Osteocyte (in vitro differentiated cells): ENCODE data around the gene TNFSF13. TPM values are rescaled to one million over a fixed set of nuclear protein-coding genes. Genes with fewer than 3 reads are reported as not detected.
A peak's percentile ranks its signal among the peaks of the same experiment; 100 is the strongest.

Source experiments
- DNase-seq: peaks from one replicate; pipeline ENCODE4 v3.0.0; 2021; ENCODE audit warnings: mixed read lengths; ENCODE audit not compliant: unreplicated experiment; ENCODE audit errors: extremely low spot score
- H3K27ac Mint-ChIP-seq: one replicate; pipeline ENCODE4 v1.8.0; 2021; ENCODE audit warnings: mild to moderate bottlenecking, mixed read lengths; ENCODE audit not compliant: unreplicated experiment
- H3K27me3 Mint-ChIP-seq: one replicate; pipeline ENCODE4 v1.8.0; 2021; ENCODE audit warnings: mixed read lengths; ENCODE audit not compliant: unreplicated experiment
- H3K36me3 Mint-ChIP-seq: one replicate; pipeline ENCODE4 v1.8.0; 2021; ENCODE audit warnings: mixed read lengths; ENCODE audit not compliant: unreplicated experiment
- H3K4me1 Mint-ChIP-seq: one replicate; pipeline ENCODE4 v1.8.0; 2021; ENCODE audit warnings: mixed read lengths; ENCODE audit not compliant: unreplicated experiment
- H3K4me3 Mint-ChIP-seq: one replicate; pipeline ENCODE4 v1.8.0; 2021; ENCODE audit warnings: mild to moderate bottlenecking, moderate library complexity, mixed read lengths; ENCODE audit not compliant: unreplicated experiment
- H3K9me3 Mint-ChIP-seq: one replicate; pipeline ENCODE4 v1.8.0; 2021; ENCODE audit warnings: mixed read lengths; ENCODE audit not compliant: unreplicated experiment
- total RNA-seq: library from RNA; stranded (reverse); gene quantifications from 2 replicates; pipeline ENCODE4 v1.2.1, GENCODE V29; 2021
- TF ChIP-seq, protein P1 (sequence below): fragments of 200-600 bp; sonication (generic); IDR thresholded peaks from 2 replicates; pipeline ENCODE4 v1.5.0; 2021; ENCODE audit warnings: antibody characterized with exemption, mild to moderate bottlenecking, moderate library complexity

The TNFSF13 gene
- total RNA-seq, 1 donor from 2014 or later: 1.5 TPM

DNA sequence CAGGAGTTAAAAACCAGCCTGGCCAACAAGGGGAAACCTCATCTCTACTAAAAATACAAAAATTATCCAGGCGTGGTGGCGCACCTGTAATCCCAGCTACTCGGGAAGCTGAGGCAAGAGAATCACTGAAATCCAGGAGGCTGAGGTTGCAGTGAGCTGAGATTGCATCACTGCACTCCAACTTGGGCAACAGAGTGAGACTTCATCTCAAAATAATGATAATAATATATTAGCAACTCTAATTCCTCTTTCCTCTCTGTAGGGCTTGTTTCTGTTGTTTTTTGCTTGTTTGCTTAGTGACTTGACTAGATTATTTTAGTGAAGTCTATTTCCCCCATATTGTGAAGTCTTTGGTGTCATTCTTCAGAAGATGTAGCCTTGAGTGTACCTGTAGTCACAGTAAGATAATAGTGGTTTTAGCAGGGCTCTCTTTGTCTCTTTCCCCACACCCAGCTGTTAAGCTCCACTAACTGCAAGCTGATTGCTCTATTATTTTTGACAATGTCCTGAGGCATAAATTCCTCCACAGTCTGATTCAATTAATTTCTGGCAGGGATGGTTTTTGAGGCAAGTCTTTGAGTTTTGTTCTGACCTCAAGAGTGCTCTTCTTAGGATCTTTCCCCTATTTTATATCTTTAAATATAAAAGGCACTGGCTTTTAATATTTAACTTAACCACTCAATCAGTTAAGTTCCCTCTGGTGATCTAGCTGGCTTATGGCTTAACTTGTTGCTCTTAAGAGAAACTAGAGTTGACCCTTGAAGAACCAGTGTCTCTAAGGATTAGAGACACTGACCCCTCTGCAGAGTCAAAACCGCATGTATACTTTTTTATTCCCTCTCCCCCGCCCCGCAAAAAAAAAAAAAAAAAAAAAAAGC lies 28.3 kb upstream of the TNFSF13 start:
- H3K9me3 Mint-ChIP-seq: no peaks in the 10 kb centered on the region
- DNase-seq: no peak
- TF ChIP-seq, protein P1, sequence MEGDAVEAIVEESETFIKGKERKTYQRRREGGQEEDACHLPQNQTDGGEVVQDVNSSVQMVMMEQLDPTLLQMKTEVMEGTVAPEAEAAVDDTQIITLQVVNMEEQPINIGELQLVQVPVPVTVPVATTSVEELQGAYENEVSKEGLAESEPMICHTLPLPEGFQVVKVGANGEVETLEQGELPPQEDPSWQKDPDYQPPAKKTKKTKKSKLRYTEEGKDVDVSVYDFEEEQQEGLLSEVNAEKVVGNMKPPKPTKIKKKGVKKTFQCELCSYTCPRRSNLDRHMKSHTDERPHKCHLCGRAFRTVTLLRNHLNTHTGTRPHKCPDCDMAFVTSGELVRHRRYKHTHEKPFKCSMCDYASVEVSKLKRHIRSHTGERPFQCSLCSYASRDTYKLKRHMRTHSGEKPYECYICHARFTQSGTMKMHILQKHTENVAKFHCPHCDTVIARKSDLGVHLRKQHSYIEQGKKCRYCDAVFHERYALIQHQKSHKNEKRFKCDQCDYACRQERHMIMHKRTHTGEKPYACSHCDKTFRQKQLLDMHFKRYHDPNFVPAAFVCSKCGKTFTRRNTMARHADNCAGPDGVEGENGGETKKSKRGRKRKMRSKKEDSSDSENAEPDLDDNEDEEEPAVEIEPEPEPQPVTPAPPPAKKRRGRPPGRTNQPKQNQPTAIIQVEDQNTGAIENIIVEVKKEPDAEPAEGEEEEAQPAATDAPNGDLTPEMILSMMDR: no peak
- H3K27ac Mint-ChIP-seq: peak overlapping the region; percentile 67
- H3K36me3 Mint-ChIP-seq: peaks cover 3% of the 10 kb centered on the region
- peaks cover 11% of the 10 kb centered on the region for H3K4me1 Mint-ChIP-seq
- H3K4me3 Mint-ChIP-seq: no peak overlapping the region
- peaks cover 1% of the 10 kb centered on the region for H3K27me3 Mint-ChIP-seq

GRCh38 chr17:7538050-7538449 lies 20.5 kb upstream of the TNFSF13 start:
- no peak overlapping the region for H3K27ac Mint-ChIP-seq
- no peak overlapping the region for H3K4me3 Mint-ChIP-seq
- H3K4me1 Mint-ChIP-seq: no peaks in the 10 kb centered on the region
- TF ChIP-seq, protein P1: no peak
- peaks cover 5% of the 10 kb centered on the region for H3K9me3 Mint-ChIP-seq
- DNase-seq: no peak
- no peaks in the 10 kb centered on the region for H3K36me3 Mint-ChIP-seq
- peaks cover 5% of the 10 kb centered on the region for H3K27me3 Mint-ChIP-seq

- DNase-seq: no peak
- no peak overlapping the region for H3K4me3 Mint-ChIP-seq
- no peaks in the 10 kb centered on the region for H3K36me3 Mint-ChIP-seq
- H3K27ac Mint-ChIP-seq: no peak overlapping the region
- H3K9me3 Mint-ChIP-seq: peaks cover 5% of the 10 kb centered on the region
- TF ChIP-seq, protein P1: no peak
- H3K4me1 Mint-ChIP-seq: no peaks in the 10 kb centered on the region
- peaks cover 15% of the 10 kb centered on the region for H3K27me3 Mint-ChIP-seq
Measured at GRCh38 chr17:7538891-7539545, 19.5 kb upstream of the TNFSF13 start.

DNA sequence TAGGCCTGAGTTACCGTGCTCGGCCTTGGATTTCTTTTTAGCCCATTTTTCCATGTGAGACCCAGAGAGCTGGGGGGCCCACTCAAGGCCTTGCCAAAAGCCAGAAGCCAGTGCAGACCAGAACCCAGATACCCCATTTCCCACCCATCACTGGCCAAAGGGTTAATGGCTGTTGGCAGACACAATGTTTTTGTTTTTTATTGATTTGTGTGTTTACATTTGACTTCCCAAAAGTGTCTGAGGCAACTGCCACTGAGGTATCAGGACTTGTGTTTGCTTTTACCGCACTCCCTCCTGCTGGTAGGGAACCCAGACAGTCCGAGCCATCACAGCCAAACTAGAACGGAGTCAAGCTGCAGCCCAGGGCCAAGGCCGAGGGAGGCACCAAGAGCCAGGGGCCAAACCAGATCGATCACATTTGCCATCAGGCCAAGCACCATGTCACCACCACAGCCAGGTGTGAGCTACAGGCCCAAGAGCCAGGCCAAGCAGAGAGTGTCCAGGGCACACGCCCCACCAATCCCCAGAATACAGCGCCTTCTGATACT lies 17.4 kb upstream of the TNFSF13 start:
- TF ChIP-seq, protein P1: no peak
- H3K9me3 Mint-ChIP-seq: peaks cover 5% of the 10 kb centered on the region
- no peaks in the 10 kb centered on the region for H3K36me3 Mint-ChIP-seq
- no peak overlapping the region for H3K4me3 Mint-ChIP-seq
- no peak for DNase-seq
- peaks cover 15% of the 10 kb centered on the region for H3K27me3 Mint-ChIP-seq
- no peaks in the 10 kb centered on the region for H3K4me1 Mint-ChIP-seq
- no peak overlapping the region for H3K27ac Mint-ChIP-seq

DNA sequence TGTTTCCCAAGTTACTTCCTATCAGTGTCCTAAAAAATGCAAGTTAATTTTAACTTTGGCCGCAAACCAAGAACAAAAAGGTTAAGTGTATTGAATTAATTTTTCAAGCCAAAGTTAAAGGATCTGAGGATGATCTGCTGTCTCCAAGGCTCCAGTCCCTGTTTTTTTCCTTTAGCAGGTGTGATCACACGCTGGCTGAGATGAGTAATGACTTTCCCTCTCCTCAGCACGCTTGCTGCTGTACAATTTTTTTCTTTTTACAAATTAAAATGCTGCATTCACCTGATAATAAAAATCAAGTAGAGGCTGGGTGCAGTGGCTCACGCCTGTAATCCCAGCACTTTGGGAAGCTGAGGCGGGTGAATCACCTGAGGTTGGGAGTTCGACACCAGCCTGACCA lies 13.6 kb upstream of the TNFSF13 start:
- H3K9me3 Mint-ChIP-seq: no peaks in the 10 kb centered on the region
- H3K4me3 Mint-ChIP-seq: no peak overlapping the region
- TF ChIP-seq, protein P1: no peak
- H3K4me1 Mint-ChIP-seq: peaks cover 13% of the 10 kb centered on the region
- no peaks in the 10 kb centered on the region for H3K36me3 Mint-ChIP-seq
- peaks cover 15% of the 10 kb centered on the region for H3K27me3 Mint-ChIP-seq
- DNase-seq: no peak
- H3K27ac Mint-ChIP-seq: no peak overlapping the region
